Gastrocnemius medialis (tissue), 4 donors: Measurements from ENCODE around the gene LAMA3. TPM values are rescaled to one million over a fixed set of nuclear protein-coding genes. Genes with fewer than 3 reads are reported as not detected.

Experiments used
- ATAC-seq, 2 donors: fragments of 150-250 bp; one replicate each; pipeline ENCODE4 v1.9.1; 2016
- DNase-seq, 2 donors: peaks; one replicate each; pipeline ENCODE4 v3.0.0-alpha.2; 2019
- H3K27ac ChIP-seq, 4 donors: fragments of 200-600 bp; sonication (generic); 1 replicate in 1 of 4; 2 replicates in 3 of 4; pipeline ENCODE4 v1.5.1; 2016 to 2018; ENCODE audit warnings: mild to moderate bottlenecking in 2 of 4, moderate library complexity in 1 of 4
- H3K27me3 ChIP-seq, 3 donors: fragments of 200-600 bp; sonication (generic) in 2 of 3; 1 replicate in 1 of 3; 2 replicates in 2 of 3; pipeline versions ENCODE4 v1.5.1 to v1.6.0; 2016 to 2019; ENCODE audit warnings: mild to moderate bottlenecking in 1 of 3, moderate library complexity in 1 of 3
- H3K36me3 ChIP-seq, 2 donors: fragments of 200-600 bp; sonication (generic) in 1 of 2; one replicate each; pipeline ENCODE4 v1.5.1; 2017 to 2018
- H3K4me1 ChIP-seq, 2 donors: fragments of 200-600 bp; sonication (generic) in 1 of 2; one replicate each; pipeline ENCODE4 v1.5.1; 2016 to 2017; ENCODE audit warnings: mild to moderate bottlenecking in 2 of 2
- H3K4me3 ChIP-seq, 4 donors: fragments of 200-600 bp; sonication (generic) in 3 of 4; 1 replicate in 1 of 4; 2 replicates in 3 of 4; pipeline ENCODE4 v1.5.1; 2016 to 2019; ENCODE audit warnings: mild to moderate bottlenecking in 2 of 4
- H3K9me3 ChIP-seq, 3 donors: fragments of 200-600 bp; sonication (generic) in 2 of 3; 1 replicate in 1 of 3; 2 replicates in 2 of 3; pipeline ENCODE4 v1.5.1; 2016 to 2019
- POLR2A ChIP-seq, 2 donors: fragments of 450-650 bp; IDR thresholded peaks; one replicate each; pipeline ENCODE4 v1.6.1; 2017; ENCODE audit warnings: antibody characterized with exemption in 2 of 2, mild to moderate bottlenecking in 2 of 2, moderate library complexity in 2 of 2
- in situ Hi-C, 4 donors: fragments of 200-750 bp; cut with MboI; loops; one replicate each; pipeline versions ENCODE4 v1.15.0 to v1.8.0; 2017; ENCODE audit warnings: low sequenced_read_pairs in 4 of 4
- intact Hi-C: fragments of 100-400 bp; cut with DNase I; formaldehyde crosslinking; loops from one replicate; pipeline ENCODE4 v1.15.1; 2023; ENCODE audit warnings: low total_unique reads
- total RNA-seq, 4 donors: library from RNA; depleted of rRNA; stranded (reverse); fragments of >200 nt; gene quantifications; one replicate each; pipeline versions ENCODE4 v1.1.0 to v1.2.3, GENCODE V29; 2016
- TF ChIP-seq, protein P1 (sequence below), 5 experiments: fragments of 450-650 bp in 3 of 5; fragments of 200-600 bp in 2 of 5; sonication (generic) in 2 of 5; IDR thresholded peaks in 4 of 5; conservative IDR thresholded peaks in 1 of 5; 1 replicate in 4 of 5; 2 replicates in 1 of 5; pipeline ENCODE4 v1.5.1; 2016 to 2019; ENCODE audit warnings: antibody characterized with exemption in 5 of 5, mild to moderate bottlenecking in 3 of 5, moderate library complexity in 3 of 5

Gene LAMA3
- total RNA-seq, 4 donors from 2014 or later: 1.1 to 5.3 (median 2.1) TPM

- H3K4me3 ChIP-seq: no peak overlapping the region
- H3K27me3 ChIP-seq: no peaks in the 10 kb centered on the region
- H3K36me3 ChIP-seq: no peaks in the 10 kb centered on the region
- ATAC-seq (no peak), DNase-seq (no peak)
- intact Hi-C loops (no loop called here), in situ Hi-C loops (no loop called here)
- no peaks in the 10 kb centered on the region for H3K4me1 ChIP-seq
- TF ChIP-seq, protein P1, sequence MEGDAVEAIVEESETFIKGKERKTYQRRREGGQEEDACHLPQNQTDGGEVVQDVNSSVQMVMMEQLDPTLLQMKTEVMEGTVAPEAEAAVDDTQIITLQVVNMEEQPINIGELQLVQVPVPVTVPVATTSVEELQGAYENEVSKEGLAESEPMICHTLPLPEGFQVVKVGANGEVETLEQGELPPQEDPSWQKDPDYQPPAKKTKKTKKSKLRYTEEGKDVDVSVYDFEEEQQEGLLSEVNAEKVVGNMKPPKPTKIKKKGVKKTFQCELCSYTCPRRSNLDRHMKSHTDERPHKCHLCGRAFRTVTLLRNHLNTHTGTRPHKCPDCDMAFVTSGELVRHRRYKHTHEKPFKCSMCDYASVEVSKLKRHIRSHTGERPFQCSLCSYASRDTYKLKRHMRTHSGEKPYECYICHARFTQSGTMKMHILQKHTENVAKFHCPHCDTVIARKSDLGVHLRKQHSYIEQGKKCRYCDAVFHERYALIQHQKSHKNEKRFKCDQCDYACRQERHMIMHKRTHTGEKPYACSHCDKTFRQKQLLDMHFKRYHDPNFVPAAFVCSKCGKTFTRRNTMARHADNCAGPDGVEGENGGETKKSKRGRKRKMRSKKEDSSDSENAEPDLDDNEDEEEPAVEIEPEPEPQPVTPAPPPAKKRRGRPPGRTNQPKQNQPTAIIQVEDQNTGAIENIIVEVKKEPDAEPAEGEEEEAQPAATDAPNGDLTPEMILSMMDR (IDR thresholded peaks at IDR 0.05 in 4 of 5, conservative IDR thresholded peaks at IDR 0.05 in 1 of 5): no peak
- TF ChIP-seq POLR2A (IDR thresholded peaks at IDR 0.05): no peak
- no peak overlapping the region for H3K27ac ChIP-seq
- no peaks in the 10 kb centered on the region for H3K9me3 ChIP-seq
Measured at GRCh38 chr18:23981369-23981980, 292.2 kb downstream of the LAMA3 start.

GRCh38 chr18:23982155-23983079 is 293.2 kb downstream of the LAMA3 start:
- no peaks in the 10 kb centered on the region for H3K36me3 ChIP-seq
- ATAC-seq: peak; percentile 16 to 77
- no peaks in the 10 kb centered on the region for H3K4me1 ChIP-seq
- no peak overlapping the region for H3K4me3 ChIP-seq
- TF ChIP-seq POLR2A (IDR thresholded peaks at IDR 0.05): no peak
- TF ChIP-seq, protein P1 (IDR thresholded peaks at IDR 0.05 in 4 of 5, conservative IDR thresholded peaks at IDR 0.05 in 1 of 5): no peak
- in situ Hi-C loops (no loop called here), intact Hi-C loops (no loop called here)
- no peaks in the 10 kb centered on the region for H3K27me3 ChIP-seq
- DNase-seq: peak in 1 of 2 donors; percentile 20
- no peaks in the 10 kb centered on the region for H3K9me3 ChIP-seq
- H3K27ac ChIP-seq: no peak overlapping the region

GRCh38 chr18:23983112-23983511 is 293.9 kb downstream of the LAMA3 start:
- in situ Hi-C loops (no loop called here), intact Hi-C loops (no loop called here)
- no peak overlapping the region for H3K4me3 ChIP-seq
- H3K4me1 ChIP-seq: no peaks in the 10 kb centered on the region
- DNase-seq: no peak
- H3K27me3 ChIP-seq: no peaks in the 10 kb centered on the region
- H3K36me3 ChIP-seq: no peaks in the 10 kb centered on the region
- H3K9me3 ChIP-seq: no peaks in the 10 kb centered on the region
- ATAC-seq: no peak
- no peak for TF ChIP-seq POLR2A (IDR thresholded peaks at IDR 0.05)
- TF ChIP-seq, protein P1 (IDR thresholded peaks at IDR 0.05 in 4 of 5, conservative IDR thresholded peaks at IDR 0.05 in 1 of 5): no peak
- H3K27ac ChIP-seq: no peak overlapping the region

GRCh38 chr18:23986600-23987359 is 297.5 kb downstream of the LAMA3 start:
- TF ChIP-seq, protein P1 (IDR thresholded peaks at IDR 0.05 in 4 of 5, conservative IDR thresholded peaks at IDR 0.05 in 1 of 5): no peak
- no peak for TF ChIP-seq POLR2A (IDR thresholded peaks at IDR 0.05)
- ATAC-seq: no peak

More at GRCh38 chr18:23986600-23987359, 297.5 kb downstream of the LAMA3 start:
- intact Hi-C loops: no loop called here
- Histone ChIP-seq H3K4me1 (no peaks in the 10 kb centered on the region), H3K4me3 (no peak overlapping the region), H3K27ac (no peak overlapping the region), H3K27me3 (no peaks in the 10 kb centered on the region), H3K9me3 (no peaks in the 10 kb centered on the region), H3K36me3 (no peaks in the 10 kb centered on the region)
- in situ Hi-C loops: no loop called here
- no peak for DNase-seq
